Motor neuron (in vitro differentiated cells): ENCODE data around the gene GNAI1. TPM values are rescaled to one million over a fixed set of nuclear protein-coding genes. Genes with fewer than 3 reads are reported as not detected.

ENCODE experiments used
- ATAC-seq, 8 experiments: fragments of 200-7000 bp; cut with Tn5 transposase; replicated peaks in 6 of 8; 2 replicates each; pipeline ENCODE4 v1.8.0; 2021; ENCODE audit warnings: mild to moderate bottlenecking in 8 of 8, moderate library complexity in 8 of 8
- H3K27ac ChIP-seq, 2 donors: fragments of 250-450 bp; sonication (Bioruptor Pico); 2 replicates each; pipeline ENCODE4 v1.9.0; 2021; ENCODE audit warnings: antibody characterized with exemption in 2 of 2, mild to moderate bottlenecking in 2 of 2, moderate library complexity in 1 of 2
- H3K4me1 ChIP-seq, 2 donors: fragments of 250-450 bp; sonication (Bioruptor Pico); replicated peaks in 1 of 2; 2 replicates each; pipeline ENCODE4 v1.6.1; 2021; ENCODE audit warnings: antibody characterized with exemption in 2 of 2, mild to moderate bottlenecking in 2 of 2, moderate library complexity in 1 of 2
- H3K4me3 ChIP-seq, 5 donors: fragments of 250-450 bp; sonication (Bioruptor Pico); 2 replicates each; pipeline ENCODE4 v1.9.0; 2021; ENCODE audit warnings: antibody characterized with exemption in 5 of 5, mild to moderate bottlenecking in 5 of 5, moderate library complexity in 4 of 5
- WGBS, 10 experiments: fragments of 450-650 bp; shearing (Covaris generic); methylation state at CpG; one replicate each; pipeline ENCODE4 v1.0.0; 2022; 5-methylcytosine and 5-hydroxymethylcytosine counted together
- in situ Hi-C, 9 experiments: fragments of 400-800 bp; cut with MboI; loops; one replicate each; pipeline ENCODE4 v1.15.0; 2021; ENCODE audit warnings: low sequenced_read_pairs in 9 of 9, low pct_unique_long_range_greater_than_20kb in 2 of 9; ENCODE audit not compliant: unreplicated experiment in 9 of 9
- total RNA-seq, 8 experiments: library from RNA; unstranded; fragments of 300-600 nt; gene quantifications; 2 replicates each; pipeline versions ENCODE4 v1.2.3 to v1.2.4, GENCODE V29; 2022

Gene GNAI1
- total RNA-seq, 8 experiments from 2014 or later = 29.8 to 89.5 (median 33.4) TPM

DNA sequence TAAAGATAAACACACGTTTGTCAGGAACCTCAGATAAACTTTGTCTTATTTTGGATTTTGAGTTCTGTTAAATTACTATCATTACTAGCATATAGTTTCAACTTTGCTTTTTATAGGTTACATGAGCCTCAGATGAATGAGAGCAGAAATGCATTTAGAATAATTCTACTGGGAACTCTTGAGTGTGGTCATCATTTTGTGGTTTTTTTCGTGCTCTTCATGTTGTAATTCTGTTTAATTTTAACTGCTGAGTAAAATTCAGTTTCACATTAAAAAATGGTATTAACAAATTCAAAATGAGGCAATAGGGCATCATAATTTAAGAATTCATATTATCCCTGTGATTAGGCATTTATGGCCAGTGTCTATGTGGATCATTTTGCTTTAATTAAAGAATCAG lies 72.9 kb downstream of the GNAI1 start:
- Histone ChIP-seq H3K27ac (no peak overlapping the region), H3K4me1 (peaks cover 0 to 2% of the 10 kb centered on the region in 2 donors), H3K4me3 (no peak overlapping the region)
- ATAC-seq = no peak
- in situ Hi-C loops = no loop called here
- 0 to 100% (median 83%) methylated on average over 1 to 2 of the region's 2 CpGs for WGBS, 10 experiments

DNA sequence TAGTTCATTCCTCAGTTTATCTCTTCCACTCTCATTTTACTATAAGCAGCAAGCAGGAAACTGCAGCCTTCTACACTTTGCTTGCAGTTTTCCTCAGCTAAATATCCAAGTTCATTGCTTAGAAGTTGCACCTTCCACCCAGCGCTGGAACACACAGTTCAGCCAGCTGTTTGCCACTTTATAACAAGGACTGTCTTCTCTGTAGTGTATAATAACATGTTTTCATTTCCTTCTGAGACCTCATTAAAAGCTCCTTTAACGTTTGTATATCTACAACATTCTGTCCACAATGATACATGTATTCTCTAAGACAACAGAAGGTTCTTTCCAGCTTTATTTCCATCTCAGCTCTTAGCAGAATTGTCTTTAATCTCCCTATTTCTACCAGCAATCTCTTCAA lies 74.1 kb downstream of the GNAI1 start:
- H3K27ac ChIP-seq = no peak overlapping the region
- H3K4me1 ChIP-seq = peaks cover 0 to 2% of the 10 kb centered on the region in 2 donors
- 10 to 100% (median 70%) methylated on average over 1 to 2 of the region's 2 CpGs; no CpG with 5 or more reads in 1 of the 10 experiments for WGBS, 10 experiments
- in situ Hi-C loops = no loop called here
- ATAC-seq = no peak
- H3K4me3 ChIP-seq = no peak overlapping the region

DNA sequence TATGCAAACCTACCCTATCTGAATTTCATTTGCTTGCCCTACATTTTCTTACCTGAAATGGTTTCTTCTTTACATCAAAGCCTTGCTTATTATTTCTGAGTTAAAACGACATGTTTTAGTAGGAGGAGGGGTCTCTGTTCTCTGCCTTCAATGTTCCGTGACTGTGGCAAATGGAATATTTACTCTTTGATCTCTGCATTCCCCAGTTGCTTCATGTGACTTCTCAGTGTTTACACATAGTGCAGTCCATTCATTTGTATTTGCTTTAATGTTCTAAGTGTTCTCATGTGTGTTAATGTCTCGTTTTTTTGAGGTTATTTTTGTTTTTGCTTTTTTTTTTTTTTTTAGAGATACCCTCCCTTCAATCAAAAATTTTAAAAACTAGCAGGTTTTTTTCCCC lies 75.8 kb downstream of the GNAI1 start:
- H3K27ac ChIP-seq = no peak overlapping the region
- in situ Hi-C loops = no loop called here
- no peak overlapping the region for H3K4me3 ChIP-seq
- ATAC-seq = peak in 2 of 8 experiments; percentile 76 to 89
- 24 to 77% (median 57%) methylated on average over 2 to 3 of the region's 3 CpGs for WGBS, 10 experiments
- peaks cover 0 to 2% of the 10 kb centered on the region in 2 donors for H3K4me1 ChIP-seq

DNA sequence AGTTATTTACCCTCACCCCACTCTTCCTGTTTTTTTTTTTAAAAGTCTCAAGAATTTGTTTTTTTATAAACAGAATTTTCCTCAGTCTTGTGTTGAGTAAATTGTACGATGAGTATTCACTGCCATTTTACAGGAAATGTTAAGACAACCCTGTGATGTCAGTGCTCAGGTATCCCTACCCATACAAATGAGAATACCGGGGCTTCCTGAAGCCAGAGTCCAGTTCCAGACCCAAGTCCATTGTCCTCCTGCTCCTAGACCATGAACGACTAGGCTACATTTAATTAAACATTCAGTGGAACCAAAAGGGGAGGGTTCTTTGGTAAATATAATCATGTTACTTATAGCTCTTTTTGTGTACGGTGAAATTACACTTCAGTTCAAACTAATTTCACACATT lies 79.2 kb downstream of the GNAI1 start:
- in situ Hi-C loops = no loop called here
- ATAC-seq = no peak
- Histone ChIP-seq H3K27ac (no peak overlapping the region), H3K4me3 (no peak overlapping the region), H3K4me1 (no peaks in the 10 kb centered on the region)
- WGBS, 10 experiments = 72 to 100% (median 97%) methylated on average over 2 to 4 of the region's 4 CpGs

DNA sequence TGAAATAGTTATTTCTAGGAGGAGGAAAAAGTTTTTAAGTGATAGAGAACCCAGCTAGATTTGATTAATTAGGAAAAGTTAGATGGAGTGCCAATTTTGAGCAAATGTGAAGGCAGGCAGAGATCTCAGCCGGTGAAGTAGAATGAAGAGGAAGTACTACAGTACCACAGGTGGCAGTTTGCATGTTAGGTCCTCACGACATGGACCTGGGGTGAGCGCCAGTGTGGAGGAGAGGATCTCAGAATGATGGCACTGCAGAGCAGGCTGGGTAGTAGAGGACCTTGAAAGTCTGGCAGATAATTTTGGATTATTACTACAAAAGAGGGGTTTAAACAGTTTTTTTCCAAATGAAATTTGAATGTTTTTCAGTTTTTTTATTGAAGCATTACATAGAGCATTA lies 81.1 kb downstream of the GNAI1 start:
- in situ Hi-C loops = no loop called here
- no peak overlapping the region for H3K27ac ChIP-seq
- 60 to 100% (median 95%) methylated on average over 1 to 3 of the region's 3 CpGs; no CpG with 5 or more reads in 2 of the 10 experiments for WGBS, 10 experiments
- no peaks in the 10 kb centered on the region for H3K4me1 ChIP-seq
- H3K4me3 ChIP-seq = no peak overlapping the region
- ATAC-seq = peak in 1 of 8 experiments; percentile 30

DNA sequence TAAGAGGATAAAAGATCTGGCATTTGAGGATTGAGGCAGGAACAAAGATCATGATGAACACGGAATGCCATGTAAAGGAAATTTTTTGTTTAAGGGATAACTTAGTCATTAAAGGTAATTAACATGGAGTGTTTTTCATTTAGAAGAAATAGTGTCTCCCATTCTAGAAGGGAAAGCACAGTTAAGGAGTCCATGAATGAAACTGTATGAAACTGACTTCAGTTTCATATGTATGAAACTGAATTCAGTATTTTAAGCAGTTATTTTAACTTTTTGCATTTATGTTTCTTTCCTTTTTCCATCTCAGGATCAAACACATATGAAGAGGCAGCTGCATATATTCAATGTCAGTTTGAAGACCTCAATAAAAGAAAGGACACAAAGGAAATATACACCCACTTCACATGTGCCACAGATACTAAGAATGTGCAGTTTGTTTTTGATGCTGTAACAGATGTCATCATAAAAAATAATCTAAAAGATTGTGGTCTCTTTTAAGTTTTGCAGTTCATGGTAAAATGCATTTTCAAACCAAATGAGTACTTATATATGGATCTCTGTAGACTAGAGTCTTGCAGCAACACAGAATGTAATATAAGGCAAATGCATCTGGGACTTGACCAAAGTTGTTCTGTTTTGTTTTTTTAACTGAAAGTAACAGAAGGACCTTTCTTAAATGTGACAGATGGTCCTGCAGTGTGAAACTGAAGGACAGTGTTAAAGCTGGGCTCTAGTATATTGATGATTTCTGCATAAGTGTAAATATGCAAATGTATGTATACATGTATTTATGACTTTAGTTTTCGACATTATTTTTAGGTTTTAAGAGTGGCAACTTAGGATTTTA lies 82.6 kb downstream of the GNAI1 start:
- Histone ChIP-seq H3K4me3 (no peak overlapping the region), H3K4me1 (no peaks in the 10 kb centered on the region), H3K27ac (no peak overlapping the region)
- in situ Hi-C loops = no loop called here
- WGBS, 10 experiments = 20 to 100% (median 93%) methylated on average over 1 to 2 of the region's 2 CpGs
- ATAC-seq = no peak

DNA sequence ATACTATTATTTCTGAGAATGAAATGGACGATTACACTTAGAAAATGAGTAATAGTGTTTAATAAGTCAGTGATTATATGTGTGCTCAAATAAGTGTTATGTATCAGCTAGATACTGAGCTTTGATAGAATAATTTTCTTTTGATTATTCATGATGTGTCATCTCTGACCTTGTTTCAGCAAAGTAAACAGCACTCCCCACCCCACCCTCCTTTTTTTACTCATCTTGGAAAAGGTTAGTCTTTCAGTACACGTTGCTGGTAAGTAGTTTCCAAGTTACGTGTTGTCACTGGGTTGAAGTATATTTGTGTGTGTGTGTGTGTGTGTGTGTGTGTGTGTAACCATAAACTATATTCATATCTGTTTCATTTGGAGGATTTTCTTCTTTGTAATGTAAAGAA lies 84.1 kb downstream of the GNAI1 start:
- H3K4me3 ChIP-seq = no peak overlapping the region
- ATAC-seq = peak in 2 of 8 experiments; percentile 80 to 85
- in situ Hi-C loops = no loop called here
- no peaks in the 10 kb centered on the region for H3K4me1 ChIP-seq
- 30 to 100% (median 80%) methylated on average over 1 to 3 of the region's 3 CpGs; no CpG with 5 or more reads in 2 of the 10 experiments for WGBS, 10 experiments
- H3K27ac ChIP-seq = no peak overlapping the region

DNA sequence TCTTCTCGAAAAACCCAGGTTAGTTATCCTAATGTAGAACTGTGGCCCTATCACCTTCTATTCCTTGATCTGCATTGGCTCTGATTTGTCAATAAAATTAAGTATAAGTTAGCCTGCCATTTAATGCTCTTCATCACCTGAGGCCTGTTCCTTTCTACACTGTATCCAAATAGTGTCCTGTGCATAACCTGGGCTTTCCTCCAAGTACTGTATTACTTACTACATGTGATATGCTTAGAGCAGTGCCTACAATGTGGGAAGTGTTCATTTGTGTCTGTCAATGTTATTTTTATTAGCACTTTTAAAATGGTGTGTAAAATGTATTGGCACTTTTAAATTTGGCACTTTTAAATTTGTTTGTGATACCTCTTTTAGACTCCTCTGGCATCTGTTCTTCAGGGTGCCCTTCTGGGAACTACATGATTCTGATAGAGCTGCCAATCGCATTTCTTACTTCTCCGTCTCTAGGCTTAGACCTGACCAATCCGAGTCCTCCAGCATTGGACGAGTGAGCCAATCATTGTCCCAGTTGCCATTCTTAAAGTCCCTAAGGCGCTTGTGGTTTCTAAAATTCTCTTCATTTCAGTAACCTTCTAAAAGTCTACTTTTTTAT lies 85.5 kb downstream of the GNAI1 start:
- ATAC-seq = no peak
- in situ Hi-C loops = no loop called here
- 80 to 100% (median 97%) methylated on average over 1 to 6 of the region's 6 CpGs for WGBS, 10 experiments
- Histone ChIP-seq H3K4me3 (no peak overlapping the region), H3K4me1 (peaks cover 0 to 6% of the 10 kb centered on the region in 2 donors), H3K27ac (no peak overlapping the region)

DNA sequence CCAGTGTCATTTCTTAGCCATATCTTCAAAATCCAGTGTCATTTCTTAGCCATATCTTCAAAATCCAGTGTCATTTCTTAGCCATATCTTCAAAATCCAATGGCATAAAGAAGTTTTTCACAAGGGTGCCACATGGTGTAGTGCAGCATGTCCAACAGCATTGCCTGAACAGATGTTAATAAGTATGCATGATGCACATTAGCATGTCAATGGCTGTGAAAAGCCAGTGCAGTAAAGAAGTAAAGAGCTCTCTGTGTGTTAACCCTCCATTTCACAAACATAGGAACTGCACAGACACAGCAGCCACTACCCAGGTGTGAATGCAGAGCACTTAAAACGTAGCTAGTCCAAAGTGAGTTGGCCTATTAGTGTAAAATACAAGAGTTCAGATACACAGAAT lies 89.8 kb downstream of the GNAI1 start:
- in situ Hi-C loops = no loop called here
- WGBS, 10 experiments = 77 to 100% (median 80%) methylated on average over 1 of the region's 1 CpG; no CpG with 5 or more reads in 5 of the 10 experiments
- H3K4me3 ChIP-seq = no peak overlapping the region
- H3K27ac ChIP-seq = no peak overlapping the region
- ATAC-seq = peak; percentile 58 to 91 (median 78)
- peaks cover 0 to 6% of the 10 kb centered on the region in 2 donors for H3K4me1 ChIP-seq

DNA sequence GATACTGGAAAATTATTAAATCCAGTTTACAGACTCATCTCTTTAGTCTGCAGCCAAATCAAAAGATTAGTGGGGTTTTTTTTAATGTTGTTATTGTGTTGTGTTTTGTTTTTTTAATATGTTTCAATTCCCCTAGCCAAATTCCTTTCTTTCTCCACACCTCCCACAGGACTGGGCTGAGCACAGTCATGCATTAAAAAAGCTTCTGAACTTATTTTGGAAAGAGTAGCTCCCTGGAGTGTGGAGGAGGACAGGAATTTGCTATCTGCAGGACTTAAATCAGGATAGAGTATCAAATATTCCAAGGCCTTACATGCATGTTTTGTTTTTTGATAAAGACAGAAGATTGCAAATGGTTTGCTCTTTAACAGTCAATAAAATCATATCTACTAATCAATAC lies 90.7 kb downstream of the GNAI1 start:
- Histone ChIP-seq H3K4me1 (peaks cover 0 to 6% of the 10 kb centered on the region in 2 donors), H3K4me3 (no peak overlapping the region), H3K27ac (no peak overlapping the region)
- ATAC-seq = no peak
- in situ Hi-C loops = no loop called here

DNA sequence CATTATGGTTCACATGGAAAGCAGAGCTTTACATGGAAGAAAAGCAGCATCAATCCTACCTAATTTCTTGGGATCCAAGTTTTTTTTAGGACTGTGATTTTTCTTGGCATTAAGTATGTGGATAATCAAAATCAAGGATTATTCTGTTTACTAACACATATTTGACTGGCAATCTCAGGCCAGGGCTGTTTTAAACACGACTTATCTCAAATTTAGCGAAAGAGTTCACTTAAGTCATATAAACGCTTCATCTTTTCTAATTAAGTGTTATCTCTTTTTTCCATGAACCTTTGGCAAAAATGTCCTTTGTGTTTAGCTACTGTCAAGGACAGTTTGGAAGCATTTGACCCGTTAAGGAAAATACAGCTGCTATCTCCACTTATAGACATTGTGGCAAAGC lies 92.0 kb downstream of the GNAI1 start:
- in situ Hi-C loops = no loop called here
- Histone ChIP-seq H3K4me1 (peaks cover 0 to 6% of the 10 kb centered on the region in 2 donors), H3K4me3 (no peak overlapping the region), H3K27ac (no peak overlapping the region)
- 68 to 85% (median 73%) methylated on average over 2 to 4 of the region's 4 CpGs; no CpG with 5 or more reads in 1 of the 10 experiments for WGBS, 10 experiments
- ATAC-seq = no peak

DNA sequence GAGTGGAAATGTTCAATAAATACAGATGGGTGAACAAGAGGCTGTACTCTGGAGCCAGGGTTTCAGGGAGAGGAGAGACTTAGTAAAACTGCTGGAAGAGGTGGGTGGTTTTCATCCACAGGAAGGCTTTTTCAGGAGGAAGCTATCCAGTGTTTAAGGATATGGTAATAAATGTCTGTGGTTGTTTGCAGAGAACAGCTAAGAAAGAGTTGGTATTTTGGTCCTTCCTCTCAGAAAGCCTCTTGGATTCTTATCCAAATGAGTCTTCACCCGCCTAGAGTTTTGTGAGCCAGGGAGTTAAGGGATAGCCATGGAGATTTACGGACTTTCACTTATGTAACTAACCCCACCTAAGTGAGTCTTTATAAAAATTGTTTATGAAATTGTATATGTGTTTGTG lies 95.7 kb downstream of the GNAI1 start:
- Histone ChIP-seq H3K4me1 (peaks cover 0 to 4% of the 10 kb centered on the region in 2 donors), H3K27ac (no peak overlapping the region), H3K4me3 (no peak overlapping the region)
- in situ Hi-C loops = no loop called here
- peak in 1 of 8 experiments; percentile 85 for ATAC-seq
- 0 to 100% (median 83%) methylated on average over 1 to 2 of the region's 2 CpGs; no CpG with 5 or more reads in 3 of the 10 experiments for WGBS, 10 experiments

DNA sequence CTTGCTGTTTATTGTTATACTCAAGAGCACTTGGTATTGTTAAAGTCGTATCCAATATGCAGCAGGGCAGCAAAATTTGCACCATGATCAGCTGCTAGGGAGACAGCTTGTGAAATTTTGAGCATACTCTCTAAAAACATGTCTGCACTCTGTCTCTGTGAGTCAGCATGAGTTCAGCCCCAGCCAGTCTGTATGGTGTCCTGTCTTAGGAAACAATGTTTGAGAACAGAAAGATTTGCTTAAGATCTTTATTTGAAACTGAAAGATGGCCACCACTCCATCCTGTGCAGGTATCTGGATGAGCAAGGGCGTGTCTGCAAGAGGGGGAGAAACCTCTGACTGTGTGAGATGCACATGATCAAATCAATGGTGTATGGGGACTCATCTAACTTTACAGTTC lies 97.1 kb downstream of the GNAI1 start:
- peak in 2 of 8 experiments; percentile 17 to 33 for ATAC-seq
- peaks cover 0 to 4% of the 10 kb centered on the region in 2 donors for H3K4me1 ChIP-seq
- 43 to 100% (median 100%) methylated on average over 1 to 2 of the region's 2 CpGs; no CpG with 5 or more reads in 2 of the 10 experiments for WGBS, 10 experiments
- H3K4me3 ChIP-seq = no peak overlapping the region
- in situ Hi-C loops = no loop called here
- no peak overlapping the region for H3K27ac ChIP-seq
